ENCODE data around the gene ATP11C. TPM values are rescaled to one million over a fixed set of nuclear protein-coding genes. Genes with fewer than 3 reads are reported as not detected.

ATP11C gene
- total RNA-seq, 1 experiment from 2014 or later, result 19.4 TPM

DNA sequence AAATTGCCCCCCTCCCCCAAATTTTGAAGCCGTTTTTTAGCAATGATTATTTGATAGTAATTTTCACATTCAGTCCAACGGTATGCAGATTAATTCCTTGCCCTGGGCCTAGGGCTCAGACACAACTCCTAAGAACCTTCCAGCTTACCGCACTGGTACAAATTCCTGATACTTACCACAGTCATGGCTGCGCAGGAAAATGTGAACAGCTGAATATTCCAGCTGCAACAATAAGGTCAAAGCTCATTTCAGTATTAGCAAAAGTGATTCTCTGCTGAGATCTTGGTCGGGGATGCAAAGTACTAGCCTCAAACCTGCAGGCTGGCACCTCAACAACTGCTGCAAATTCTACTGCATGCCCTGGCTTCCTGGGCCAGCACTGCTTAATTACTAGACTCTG lies 3.0 kb downstream of the ATP11C start:
- POLR2A ChIA-PET, result no interaction called here
- no peak overlapping the region for H3K4me2 ChIP-seq (ENCODE audit: low read length)

More for the DNA sequence above, 3.0 kb downstream of the ATP11C start:
- DNase-seq (ENCODE audit: low read depth, low spot score), result no peak
- H3K79me2 ChIP-seq (ENCODE audit: insufficient read depth, low read length), result peaks cover 37% of the 10 kb centered on the region
- no peak overlapping the region for H3K27ac ChIP-seq (ENCODE audit: low read depth, low read length)
- BruUV-seq (replicated peaks), result no TSS peak
- H2AFZ ChIP-seq (ENCODE audit: low read depth, low read length, poor library complexity, severe bottlenecking), result no peak overlapping the region
- H3K9ac ChIP-seq (ENCODE audit: low read length), result no peak overlapping the region
- ChIA-PET CTCF (no interaction called here), RAD21 (ENCODE audit: low non-redundant PET in 1 of 2, low total read pairs in 2 of 2, uncharacterized antibody in 2 of 2, unreplicated experiment in 2 of 2) (no interaction called here)
- H3K36me3 ChIP-seq (ENCODE audit: control insufficient read depth in 1 of 2, insufficient read depth in 2 of 2, low read length in 2 of 2), result no peaks in the 10 kb centered on the region
- intact Hi-C loops (cut with micrococcal nuclease), result no loop called here
- no peaks in the 10 kb centered on the region for H3K9me2 ChIP-seq (ENCODE audit: insufficient read depth)
- ATAC-seq, result no peak
- no peaks in the 10 kb centered on the region for H4K20me1 ChIP-seq (ENCODE audit: insufficient read depth)
- peaks cover 6 to 15% of the 10 kb centered on the region in 2 experiments for H3K4me1 ChIP-seq (ENCODE audit: control insufficient read depth in 1 of 2, insufficient read depth in 2 of 2, low read length in 2 of 2)
- TF ChIP-seq, protein P1, sequence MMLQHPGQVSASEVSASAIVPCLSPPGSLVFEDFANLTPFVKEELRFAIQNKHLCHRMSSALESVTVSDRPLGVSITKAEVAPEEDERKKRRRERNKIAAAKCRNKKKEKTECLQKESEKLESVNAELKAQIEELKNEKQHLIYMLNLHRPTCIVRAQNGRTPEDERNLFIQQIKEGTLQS (IDR thresholded peaks at IDR 0.05), result no peak
- TF ChIP-seq, protein P2, sequence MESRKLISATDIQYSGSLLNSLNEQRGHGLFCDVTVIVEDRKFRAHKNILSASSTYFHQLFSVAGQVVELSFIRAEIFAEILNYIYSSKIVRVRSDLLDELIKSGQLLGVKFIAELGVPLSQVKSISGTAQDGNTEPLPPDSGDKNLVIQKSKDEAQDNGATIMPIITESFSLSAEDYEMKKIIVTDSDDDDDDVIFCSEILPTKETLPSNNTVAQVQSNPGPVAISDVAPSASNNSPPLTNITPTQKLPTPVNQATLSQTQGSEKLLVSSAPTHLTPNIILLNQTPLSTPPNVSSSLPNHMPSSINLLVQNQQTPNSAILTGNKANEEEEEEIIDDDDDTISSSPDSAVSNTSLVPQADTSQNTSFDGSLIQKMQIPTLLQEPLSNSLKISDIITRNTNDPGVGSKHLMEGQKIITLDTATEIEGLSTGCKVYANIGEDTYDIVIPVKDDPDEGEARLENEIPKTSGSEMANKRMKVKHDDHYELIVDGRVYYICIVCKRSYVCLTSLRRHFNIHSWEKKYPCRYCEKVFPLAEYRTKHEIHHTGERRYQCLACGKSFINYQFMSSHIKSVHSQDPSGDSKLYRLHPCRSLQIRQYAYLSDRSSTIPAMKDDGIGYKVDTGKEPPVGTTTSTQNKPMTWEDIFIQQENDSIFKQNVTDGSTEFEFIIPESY (IDR thresholded peaks at IDR 0.05; ENCODE audit: extremely low read depth, insufficient replicate concordance, low read length), result no peak
- no peak for TF ChIP-seq EZH2phosphoT487 (IDR thresholded peaks at IDR 0.05; ENCODE audit: borderline replicate concordance)
- no peak for TF ChIP-seq POLR2AphosphoS5 (IDR thresholded peaks at IDR 0.05; ENCODE audit: low read depth, low read length)
- no peak for TF ChIP-seq POLR2A (IDR thresholded peaks at IDR 0.05; ENCODE audit: borderline replicate concordance, extremely low read depth, insufficient read depth, insufficient read length)
- TF ChIP-seq, protein P3, sequence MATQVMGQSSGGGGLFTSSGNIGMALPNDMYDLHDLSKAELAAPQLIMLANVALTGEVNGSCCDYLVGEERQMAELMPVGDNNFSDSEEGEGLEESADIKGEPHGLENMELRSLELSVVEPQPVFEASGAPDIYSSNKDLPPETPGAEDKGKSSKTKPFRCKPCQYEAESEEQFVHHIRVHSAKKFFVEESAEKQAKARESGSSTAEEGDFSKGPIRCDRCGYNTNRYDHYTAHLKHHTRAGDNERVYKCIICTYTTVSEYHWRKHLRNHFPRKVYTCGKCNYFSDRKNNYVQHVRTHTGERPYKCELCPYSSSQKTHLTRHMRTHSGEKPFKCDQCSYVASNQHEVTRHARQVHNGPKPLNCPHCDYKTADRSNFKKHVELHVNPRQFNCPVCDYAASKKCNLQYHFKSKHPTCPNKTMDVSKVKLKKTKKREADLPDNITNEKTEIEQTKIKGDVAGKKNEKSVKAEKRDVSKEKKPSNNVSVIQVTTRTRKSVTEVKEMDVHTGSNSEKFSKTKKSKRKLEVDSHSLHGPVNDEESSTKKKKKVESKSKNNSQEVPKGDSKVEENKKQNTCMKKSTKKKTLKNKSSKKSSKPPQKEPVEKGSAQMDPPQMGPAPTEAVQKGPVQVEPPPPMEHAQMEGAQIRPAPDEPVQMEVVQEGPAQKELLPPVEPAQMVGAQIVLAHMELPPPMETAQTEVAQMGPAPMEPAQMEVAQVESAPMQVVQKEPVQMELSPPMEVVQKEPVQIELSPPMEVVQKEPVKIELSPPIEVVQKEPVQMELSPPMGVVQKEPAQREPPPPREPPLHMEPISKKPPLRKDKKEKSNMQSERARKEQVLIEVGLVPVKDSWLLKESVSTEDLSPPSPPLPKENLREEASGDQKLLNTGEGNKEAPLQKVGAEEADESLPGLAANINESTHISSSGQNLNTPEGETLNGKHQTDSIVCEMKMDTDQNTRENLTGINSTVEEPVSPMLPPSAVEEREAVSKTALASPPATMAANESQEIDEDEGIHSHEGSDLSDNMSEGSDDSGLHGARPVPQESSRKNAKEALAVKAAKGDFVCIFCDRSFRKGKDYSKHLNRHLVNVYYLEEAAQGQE (IDR thresholded peaks at IDR 0.05; ENCODE audit: low read depth), result no peak
- no peak for TF ChIP-seq RAD21 (IDR thresholded peaks at IDR 0.05; ENCODE audit: low read depth)
- no peak for TF ChIP-seq ZNF274 (IDR thresholded peaks at IDR 0.05; ENCODE audit: low read depth, low read length)
- no peak for TF ChIP-seq CEBPB (IDR thresholded peaks at IDR 0.05; ENCODE audit: low read depth)
- no peak for TF ChIP-seq EZH2 (IDR thresholded peaks at IDR 0.05)
- no peak for TF ChIP-seq EGR1 (IDR thresholded peaks at IDR 0.05; ENCODE audit: low read depth)
- no peak for TF ChIP-seq ZFX (IDR thresholded peaks at IDR 0.05)
- no peaks in the 10 kb centered on the region for H3K9me3 ChIP-seq (ENCODE audit: control insufficient read depth in 1 of 2, insufficient read depth in 1 of 2, low read depth in 1 of 2, low read length in 2 of 2)
- H3K4me3 ChIP-seq (replicated peaks in 1 of 2; ENCODE audit: low read depth in 1 of 2, low read length in 2 of 2), result no peak overlapping the region
- no peaks in the 10 kb centered on the region for H3K27me3 ChIP-seq (ENCODE audit: insufficient read depth, low read length)

Measured in HCT116 (cell line).